GM18517 (cell line): ENCODE data around the gene CXCL1.

Experiments used
- ATAC-seq: cut with Tn5 transposase; IDR thresholded peaks from one replicate; pipeline ENCODE4 v1.9.1; 2021; ENCODE audit warnings: mild to moderate bottlenecking, moderate library complexity; ENCODE audit not compliant: unreplicated experiment

Gene CXCL1

DNA sequence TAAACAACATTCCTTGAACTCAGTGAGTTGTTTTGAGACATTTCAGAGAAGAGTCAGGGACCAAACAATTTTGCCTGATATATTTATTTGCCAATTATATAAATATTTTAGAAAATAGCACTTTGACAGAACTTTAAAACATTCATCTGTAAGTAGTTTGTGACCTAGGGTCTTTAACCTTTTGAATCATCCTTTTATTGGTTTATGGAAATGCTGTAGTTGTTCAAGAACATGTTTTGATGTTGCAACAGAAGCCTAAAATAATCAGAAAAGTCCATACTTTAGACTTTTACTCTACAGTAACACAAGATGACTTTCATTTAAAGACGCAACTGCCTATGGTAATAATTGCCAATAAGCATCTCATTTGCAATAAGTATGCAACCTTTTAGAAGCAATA, 43.0 kb downstream of the CXCL1 start:
- no peak for ATAC-seq

DNA sequence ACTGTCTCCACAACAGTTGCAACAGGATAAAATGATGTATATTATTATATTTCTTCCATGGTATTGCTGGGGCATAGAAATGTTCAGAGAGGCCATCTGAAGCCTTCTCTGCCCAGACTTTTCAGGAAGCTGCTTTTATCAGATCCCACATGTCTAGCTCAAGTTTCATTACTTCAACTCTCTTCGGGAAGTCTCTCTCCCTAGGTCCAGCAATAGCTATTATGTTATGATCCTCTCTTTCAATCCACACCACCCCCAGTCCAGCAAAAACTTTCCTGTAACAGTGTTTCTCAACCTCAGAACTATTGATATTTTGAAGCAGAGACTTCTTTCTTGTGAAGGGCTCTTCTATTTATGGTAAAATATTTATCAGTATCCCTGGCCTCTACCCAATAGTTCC, 44.9 kb downstream of the CXCL1 start:
- no peak for ATAC-seq

DNA sequence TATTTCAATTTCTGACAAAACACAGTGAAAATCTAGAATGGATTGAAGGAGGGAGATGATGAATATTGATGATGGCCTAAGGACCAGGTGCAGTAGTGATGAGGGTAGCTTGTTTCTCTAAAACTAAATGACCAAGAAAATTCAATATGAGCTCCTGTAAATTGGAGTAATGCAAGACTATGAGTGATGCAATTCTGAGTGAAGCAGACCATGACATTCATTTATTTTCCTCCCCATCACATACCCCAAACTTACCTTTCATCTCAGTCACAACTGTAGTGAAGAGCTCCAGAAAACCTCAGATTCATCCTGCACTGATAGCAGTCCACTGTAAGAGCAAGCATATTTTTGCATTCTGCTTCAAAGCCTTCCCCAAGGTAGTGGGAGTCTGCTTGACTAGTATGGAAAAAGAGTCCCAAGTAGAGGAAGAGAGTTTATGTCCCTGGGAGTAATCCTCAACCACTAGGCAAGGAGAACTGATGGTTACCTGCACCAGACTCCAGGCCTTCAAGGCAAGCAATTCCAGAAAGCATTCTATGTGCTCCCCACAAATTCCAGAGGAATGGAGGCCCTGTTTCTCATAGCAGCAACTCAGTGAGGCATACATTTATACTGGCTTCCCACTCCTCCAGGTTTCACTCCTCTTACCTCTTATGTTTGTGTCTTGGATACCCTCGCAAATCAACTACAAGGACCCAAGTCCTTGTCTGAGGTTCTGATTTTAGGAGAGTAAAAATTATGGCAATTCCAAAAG, 47.2 kb downstream of the CXCL1 start:
- no peak for ATAC-seq

DNA sequence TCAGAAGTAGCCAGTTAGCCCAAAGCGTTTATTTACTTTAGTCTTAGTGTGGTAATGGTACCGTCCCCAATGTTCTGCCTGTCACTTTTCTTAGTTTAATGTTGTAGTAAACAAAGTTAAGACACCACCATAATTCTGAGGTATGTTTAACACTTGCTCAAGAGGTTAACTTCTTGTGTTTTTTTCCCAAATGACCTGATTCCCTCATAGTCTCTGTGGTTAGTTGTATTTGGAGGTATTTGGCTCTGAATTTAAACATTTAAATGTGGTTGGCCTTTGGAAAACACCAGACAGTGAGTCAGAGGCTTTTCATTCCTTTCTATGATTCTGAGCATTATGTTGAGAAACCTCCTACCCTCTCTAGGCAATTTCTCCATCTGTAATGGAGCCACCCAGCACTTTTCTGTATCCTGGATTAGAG, 47.9 kb downstream of the CXCL1 start:
- ATAC-seq = no peak

DNA sequence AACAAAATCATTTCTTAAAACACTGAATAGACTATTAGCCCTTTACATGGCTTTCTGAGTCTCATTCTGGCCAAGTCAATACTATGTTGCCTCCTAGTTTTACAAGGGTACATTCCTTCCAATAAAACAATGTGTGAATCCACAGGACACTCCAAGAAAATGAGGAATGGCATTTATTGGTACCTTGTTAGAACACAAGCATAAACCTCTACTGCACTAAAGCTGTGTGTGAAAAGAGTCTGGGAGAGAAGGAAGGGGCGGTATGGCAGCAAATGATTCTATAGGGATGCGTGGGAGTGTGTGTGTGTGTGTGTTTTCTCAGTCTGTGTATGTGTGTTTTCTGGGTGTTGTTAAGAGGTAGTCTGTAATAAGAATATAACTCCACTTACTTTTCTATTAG, 48.9 kb downstream of the CXCL1 start:
- ATAC-seq = no peak

DNA sequence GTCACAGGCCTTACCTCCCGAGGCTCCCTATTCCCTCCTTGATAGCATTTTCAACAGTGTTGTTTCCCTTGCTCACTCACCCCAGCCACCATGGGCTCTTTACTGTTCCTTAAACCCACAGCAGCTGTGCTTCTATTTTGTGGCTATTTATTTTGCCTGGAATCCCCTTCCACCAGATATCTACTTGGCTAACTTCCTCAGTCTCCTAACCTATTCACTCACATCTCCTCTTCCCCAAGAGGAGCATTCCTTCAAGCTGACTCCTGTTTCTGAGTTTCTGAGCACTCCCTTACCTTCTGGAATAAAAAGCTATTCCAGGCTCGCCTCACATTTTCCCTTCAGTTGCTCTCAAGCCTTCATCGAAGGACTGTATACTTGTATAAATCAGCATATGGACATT, 50.5 kb downstream of the CXCL1 start:
- no peak for ATAC-seq
